ENCODE measurements around the gene TRMT61B. TPM values are rescaled to one million over a fixed set of nuclear protein-coding genes. Genes with fewer than 3 reads are reported as not detected.

Gene TRMT61B
- total RNA-seq, 1 experiment from 2014 or later, result 21.7 TPM

- Histone ChIP-seq H3F3A (ENCODE audit: low read length, unreplicated experiment) (no peaks in the 10 kb centered on the region), H3K79me2 (ENCODE audit: low read length) (no peaks in the 10 kb centered on the region), H3K9me3 (ENCODE audit: low read length) (no peaks in the 10 kb centered on the region), H3K9me2 (replicated peaks; ENCODE audit: low read length) (no peaks in the 10 kb centered on the region), H3K36me3 (ENCODE audit: low read depth, low read length) (peaks cover 1% of the 10 kb centered on the region; the same call in 1 of the 2 replicates), H3K4me3 (ENCODE audit: low read length) (peak within 1 kb of the TSS; percentile 45), H4K20me1 (ENCODE audit: low read length) (no peaks in the 10 kb centered on the region), H3K4me1 (ENCODE audit: insufficient read depth, low read length) (no peaks in the 10 kb centered on the region), H3K9ac (ENCODE audit: low read length) (0 out of 2 replicates have a peak within 1 kb of the TSS, but pooled peaks have one; percentile 6), H2AFZ (ENCODE audit: low read length) (peak within 1 kb of the TSS; percentile 41), H3K4me2 (ENCODE audit: low read length) (peak within 1 kb of the TSS; percentile 42), H3K27me3 (ENCODE audit: low read length) (no peaks in the 10 kb centered on the region), H3K27ac (ENCODE audit: low read length) (peak within 1 kb of the TSS; percentile 14; the same call in 1 of the 2 replicates)
- intact Hi-C loops (cut with micrococcal nuclease), result no loop called here
- CTCF ChIA-PET, result no interaction called here
- no TSS peak for BruUV-seq (replicated peaks)
- TF ChIP-seq CTCF (conservative IDR thresholded peaks at IDR 0.05; ENCODE audit: low read depth, low read length) (no peak), EZH2 (IDR thresholded peaks at IDR 0.05; ENCODE audit: low read length, unreplicated experiment) (no peak), EZH2phosphoT487 (IDR thresholded peaks at IDR 0.05; ENCODE audit: borderline replicate concordance, low read length) (no peak)
- POLR2A ChIA-PET (ENCODE audit: unreplicated experiment), result no interaction called here
- DNase-seq (peak; percentile 49), ATAC-seq (peak; percentile 82)
These were observed 59.5 kb downstream of the TRMT61B start, which contains the start of gene SPDYA for GRCh38 chr2:28810384-28811285. TSS of gene SPDYA (plus strand) at chr2:28810834. CDS start at chr2:28816015, 5,181 bp downstream.

GRCh38 chr2:28809927-28810326, 60.2 kb downstream of the TRMT61B start:
- DNase-seq (no peak), ATAC-seq (peak; percentile 12)
- peak overlapping the region; percentile 42 for H3K4me2 ChIP-seq (ENCODE audit: low read length)
- no peaks in the 10 kb centered on the region for H3K9me2 ChIP-seq (replicated peaks; ENCODE audit: low read length)
- H2AFZ ChIP-seq (ENCODE audit: low read length), result peak overlapping the region; percentile 41
- no peaks in the 10 kb centered on the region for H3K27me3 ChIP-seq (ENCODE audit: low read length)
- H3K27ac ChIP-seq (ENCODE audit: low read length), result peak overlapping the region; percentile 14; the same call in 1 of the 2 replicates
- POLR2A ChIA-PET (ENCODE audit: unreplicated experiment), result interaction anchor here (0.6 kb wide), 1 partner anchor 1336 kb away, joined by 5 read pairs; no protein-coding TSS in a partner anchor
- intact Hi-C loops (cut with micrococcal nuclease), result no loop called here
- 0 out of 2 replicates have a peak overlapping the region, but pooled peaks have one; percentile 6 for H3K9ac ChIP-seq (ENCODE audit: low read length)
- H3K36me3 ChIP-seq (ENCODE audit: low read depth, low read length), result peaks cover 4% of the 10 kb centered on the region; the same call in 1 of the 2 replicates
- no peaks in the 10 kb centered on the region for H3F3A ChIP-seq (ENCODE audit: low read length, unreplicated experiment)
- no peaks in the 10 kb centered on the region for H3K4me1 ChIP-seq (ENCODE audit: insufficient read depth, low read length)
- CTCF ChIA-PET, result interaction anchor here (0.7 kb wide), 1 partner anchor 80 kb away, joined by 6 read pairs; no protein-coding TSS in a partner anchor
- no peaks in the 10 kb centered on the region for H3K79me2 ChIP-seq (ENCODE audit: low read length)
- no peaks in the 10 kb centered on the region for H4K20me1 ChIP-seq (ENCODE audit: low read length)
- no TSS peak for BruUV-seq (replicated peaks)
- H3K4me3 ChIP-seq (ENCODE audit: low read length), result peak overlapping the region; percentile 45
- TF ChIP-seq CTCF (conservative IDR thresholded peaks at IDR 0.05; ENCODE audit: low read depth, low read length), result no peak
- TF ChIP-seq EZH2phosphoT487 (IDR thresholded peaks at IDR 0.05; ENCODE audit: borderline replicate concordance, low read length), result no peak
- no peak for TF ChIP-seq EZH2 (IDR thresholded peaks at IDR 0.05; ENCODE audit: low read length, unreplicated experiment)
- H3K9me3 ChIP-seq (ENCODE audit: low read length), result no peaks in the 10 kb centered on the region
